Keratinocyte (primary cell): Measurements from ENCODE around the gene TRIM69.
"Not testable (repeated sequence)": the region's sequence is repeated elsewhere in the genome, so short reads cannot be mapped to it uniquely, and the experiment has no call there.

ENCODE experiments used
- CTCF ChIP-seq, 3 experiments: IDR thresholded peaks in 1 of 3; conservative IDR thresholded peaks in 1 of 3; optimal IDR thresholded peaks in 1 of 3; 2 replicates in 2 of 3; 3 replicates in 1 of 3; pipeline versions ENCODE3 to v1.5.1; 2011; ENCODE audit warnings: low read length in 3 of 3, mild to moderate bottlenecking in 3 of 3, moderate library complexity in 2 of 3, control low read depth in 1 of 3, inconsistent platforms in 1 of 3; ENCODE audit not compliant: insufficient read depth in 2 of 3; ENCODE audit errors: extremely low read depth in 1 of 3
- EZH2 ChIP-seq: IDR thresholded peaks from one replicate; pipeline ENCODE4 v1.6.1; 2012; ENCODE audit warnings: inconsistent platforms, mild to moderate bottlenecking, low read length, moderate library complexity

- TF ChIP-seq CTCF (optimal IDR thresholded peaks at IDR 0.05 in 1 of 3, IDR thresholded peaks at IDR 0.05 in 1 of 3, conservative IDR thresholded peaks at IDR 0.05 in 1 of 3; ENCODE audit: extremely low read depth in 1 of 3, insufficient read depth in 2 of 3, low read length in 3 of 3); EZH2: not testable (repeated sequence)
Observed at GRCh38 chr15:44743454-44743853, 7.1 kb downstream of the TRIM69 start.
